ENCODE measurements around the gene LMF1. TPM values are rescaled to one million over a fixed set of nuclear protein-coding genes. Genes with fewer than 3 reads are reported as not detected.
"Not testable (repeated sequence)": the region's sequence is repeated elsewhere in the genome, so short reads cannot be mapped to it uniquely, and the experiment has no call there.

LMF1 gene
- polyA plus RNA-seq, 10 donors: 7.7 to 13.5 (median 10.4) TPM

GRCh38 chr16:831571-832413 is 139.0 kb downstream of the LMF1 start:
- DNase-seq: no peak

- no peak for DNase-seq
Observed at GRCh38 chr16:830871-831570, 139.8 kb downstream of the LMF1 start.

- no peak for DNase-seq
Observed at GRCh38 chr16:830107-830870, 140.5 kb downstream of the LMF1 start.

- no peak for DNase-seq
Observed at GRCh38 chr16:828891-829290, 141.9 kb downstream of the LMF1 start.

GRCh38 chr16:827513-827912 is 143.3 kb downstream of the LMF1 start:
- no peak for DNase-seq

GRCh38 chr16:825341-826061 is 145.3 kb downstream of the LMF1 start:
- DNase-seq: peak in 2 of 3 donors; percentile 42 to 74

GRCh38 chr16:824601-825000 is 146.2 kb downstream of the LMF1 start:
- no peak for DNase-seq

- no peak for DNase-seq
Observed at GRCh38 chr16:824194-824593, 146.6 kb downstream of the LMF1 start.

- DNase-seq: no peak
Observed at GRCh38 chr16:822909-823297, 147.9 kb downstream of the LMF1 start.

GRCh38 chr16:822174-822908 is 148.4 kb downstream of the LMF1 start:
- DNase-seq: no peak

GRCh38 chr16:821751-822150 is 149.0 kb downstream of the LMF1 start:
- DNase-seq: no peak

GRCh38 chr16:820748-821147 is 150.0 kb downstream of the LMF1 start:
- DNase-seq: no peak

GRCh38 chr16:820044-820408 is 150.8 kb downstream of the LMF1 start:
- not testable (repeated sequence) for DNase-seq

- DNase-seq: no peak
Observed at GRCh38 chr16:819336-820043, 151.3 kb downstream of the LMF1 start.

- no peak for DNase-seq
Observed at GRCh38 chr16:818592-818991, 152.2 kb downstream of the LMF1 start.

GRCh38 chr16:818132-818531 is 152.7 kb downstream of the LMF1 start:
- no peak for DNase-seq

GRCh38 chr16:817001-817906 is 153.5 kb downstream of the LMF1 start:
- DNase-seq: no peak

- no peak for DNase-seq
Observed at GRCh38 chr16:815861-816260, 154.9 kb downstream of the LMF1 start.

- peak in 1 of 3 donors; percentile 33 for DNase-seq
Observed at GRCh38 chr16:814974-815373, 155.8 kb downstream of the LMF1 start.

Data from muscle of back (tissue), 11 donors.